ENCODE results near the gene ZPLD1. TPM values are rescaled to one million over a fixed set of nuclear protein-coding genes. Genes with fewer than 3 reads are reported as not detected.

Gene ZPLD1
- total RNA-seq, 1 experiment from 2014 or later: not detected

GRCh38 chr3:102447272-102447671 is 12.5 kb downstream of the ZPLD1 start:
- no peak for TF ChIP-seq ZNF274 (IDR thresholded peaks at IDR 0.05; ENCODE audit: low read depth, low read length)
- no peak for TF ChIP-seq SRF (IDR thresholded peaks at IDR 0.05; ENCODE audit: low read depth)
- no peak for TF ChIP-seq MAX (IDR thresholded peaks at IDR 0.05)
- no peak for TF ChIP-seq YY1 (IDR thresholded peaks at IDR 0.05; ENCODE audit: extremely low read depth, insufficient replicate concordance, low read depth, low read length)
- no peak for TF ChIP-seq POLR2A (IDR thresholded peaks at IDR 0.05; ENCODE audit: borderline replicate concordance, extremely low read depth, insufficient read depth, insufficient read length)
- TF ChIP-seq JUND (IDR thresholded peaks at IDR 0.05): no peak
- no peak for TF ChIP-seq EGR1 (IDR thresholded peaks at IDR 0.05; ENCODE audit: low read depth)
- TF ChIP-seq REST (IDR thresholded peaks at IDR 0.05; ENCODE audit: low read depth): no peak
- no peak for TF ChIP-seq SIN3A (IDR thresholded peaks at IDR 0.05; ENCODE audit: low read depth)
- TF ChIP-seq POLR2AphosphoS5 (IDR thresholded peaks at IDR 0.05; ENCODE audit: low read depth, low read length): no peak
- TF ChIP-seq EZH2phosphoT487 (IDR thresholded peaks at IDR 0.05; ENCODE audit: borderline replicate concordance): no peak
- TF ChIP-seq TCF7L2 (IDR thresholded peaks at IDR 0.05; ENCODE audit: borderline replicate concordance, extremely low read depth, insufficient read depth, insufficient read length): no peak
- no peak for TF ChIP-seq ZFX (IDR thresholded peaks at IDR 0.05)
- no peak for TF ChIP-seq EZH2 (IDR thresholded peaks at IDR 0.05)
- TF ChIP-seq CBX3 (IDR thresholded peaks at IDR 0.05; ENCODE audit: low read depth): no peak
- no peaks in the 10 kb centered on the region for H3K79me2 ChIP-seq (ENCODE audit: insufficient read depth, low read length)
- H3K36me3 ChIP-seq (ENCODE audit: control insufficient read depth in 1 of 2, insufficient read depth in 2 of 2, low read length in 2 of 2): no peaks in the 10 kb centered on the region
- DNase-seq (ENCODE audit: low read depth, low spot score) (no peak), ATAC-seq (no peak)
- H2AFZ ChIP-seq (ENCODE audit: low read depth, low read length, poor library complexity, severe bottlenecking): no peak overlapping the region
- intact Hi-C loops (cut with micrococcal nuclease): no loop called here
- H3K4me3 ChIP-seq (replicated peaks in 1 of 2; ENCODE audit: low read depth in 1 of 2, low read length in 2 of 2): no peak overlapping the region
- CTCF ChIA-PET: no interaction called here
- no peaks in the 10 kb centered on the region for H3K9me2 ChIP-seq (ENCODE audit: insufficient read depth)
- RAD21 ChIA-PET (ENCODE audit: low non-redundant PET in 1 of 2, low total read pairs in 2 of 2, uncharacterized antibody in 2 of 2, unreplicated experiment in 2 of 2): no interaction called here
- no peaks in the 10 kb centered on the region for H3K27me3 ChIP-seq (ENCODE audit: insufficient read depth, low read length)
- no peaks in the 10 kb centered on the region for H3K4me1 ChIP-seq (ENCODE audit: control insufficient read depth in 1 of 2, insufficient read depth in 2 of 2, low read length in 2 of 2)
- POLR2A ChIA-PET: no interaction called here
- H3K27ac ChIP-seq (ENCODE audit: low read depth, low read length): no peak overlapping the region
- H3K4me2 ChIP-seq (ENCODE audit: low read length): no peak overlapping the region
- no peak overlapping the region for H3K9ac ChIP-seq (ENCODE audit: low read length)
- no peaks in the 10 kb centered on the region for H4K20me1 ChIP-seq (ENCODE audit: insufficient read depth)
- no TSS peak for BruUV-seq (replicated peaks)
- no peaks in the 10 kb centered on the region for H3K9me3 ChIP-seq (ENCODE audit: control insufficient read depth in 1 of 2, insufficient read depth in 1 of 2, low read depth in 1 of 2, low read length in 2 of 2)

Measured in HCT116 (cell line).